OCI-LY3 (cell line): ENCODE results near the gene TLE4.

Source experiments
- H2AFZ ChIP-seq: fragments of 200-600, 300-600 bp; shearing (Covaris generic); 2 replicates; pipeline ENCODE4 v1.6.0; 2014; ENCODE audit warnings: antibody characterized with exemption, low read depth, low read length
- H3K27ac ChIP-seq: fragments of 200-600, 300-600 bp; sonication (generic); 2 replicates; pipeline ENCODE4 v1.5.1; 2014; ENCODE audit warnings: mild to moderate bottlenecking, low read length, moderate library complexity, mixed read lengths
- H3K27me3 ChIP-seq: fragments of 200-600, 300-600 bp; sonication (generic); 2 replicates; pipeline ENCODE4 v1.6.1; 2014; ENCODE audit warnings: low read depth, low read length, mixed read lengths
- H3K36me3 ChIP-seq: fragments of 200-600, 300-600 bp; sonication (generic); replicated peaks from 2 replicates; pipeline ENCODE3; 2014; ENCODE audit warnings: low read depth, low read length, mixed read lengths
- H3K4me1 ChIP-seq: fragments of 300-600, 200-600 bp; sonication (generic); 2 replicates; pipeline ENCODE4 v1.6.1; 2014; ENCODE audit warnings: low read length, mixed read lengths
- H3K4me2 ChIP-seq: fragments of 200-600, 300-600 bp; sonication (generic); 2 replicates; pipeline ENCODE4 v1.6.1; 2014; ENCODE audit warnings: low read length, mixed read lengths
- H3K4me3 ChIP-seq: fragments of 300-600, 200-600 bp; sonication (generic); 2 replicates; pipeline ENCODE4 v1.5.1; 2014; ENCODE audit warnings: antibody characterized with exemption, mild to moderate bottlenecking, low read length, moderate library complexity
- H3K79me2 ChIP-seq: fragments of 300-600, 200-600 bp; shearing (Covaris generic); 2 replicates; pipeline ENCODE4 v1.6.1; 2014; ENCODE audit warnings: mild to moderate bottlenecking, low read length, mixed read lengths
- H3K9ac ChIP-seq: fragments of 300-600, 200-600 bp; shearing (Covaris generic); 2 replicates; pipeline ENCODE4 v1.6.0; 2014; ENCODE audit warnings: mild to moderate bottlenecking, low read length, moderate library complexity
- H3K9me3 ChIP-seq: fragments of 200-600, 300-600 bp; shearing (Covaris generic); 2 replicates; pipeline ENCODE4 v1.6.1; 2014; ENCODE audit warnings: low read length, mixed read lengths; ENCODE audit not compliant: insufficient read depth
- H4K20me1 ChIP-seq: fragments of 200-600, 300-600 bp; sonication (generic); 2 replicates; pipeline ENCODE4 v1.6.1; 2016; ENCODE audit warnings: low read length, mixed read lengths; ENCODE audit not compliant: insufficient read depth
- EZH2phosphoT487 ChIP-seq: fragments of 200-600 bp; shearing (Covaris generic); IDR thresholded peaks from 2 replicates; pipeline ENCODE4 v1.6.1; 2018; ENCODE audit warnings: antibody characterized with exemption, mixed run types, low read depth
- TF ChIP-seq, protein P1 (sequence below): fragments of 200-600, 300-600 bp; sonication (generic); IDR thresholded peaks from 2 replicates; pipeline ENCODE4 v1.5.1; 2014; ENCODE audit warnings: antibody characterized with exemption, low read length, low read depth

Gene TLE4

DNA sequence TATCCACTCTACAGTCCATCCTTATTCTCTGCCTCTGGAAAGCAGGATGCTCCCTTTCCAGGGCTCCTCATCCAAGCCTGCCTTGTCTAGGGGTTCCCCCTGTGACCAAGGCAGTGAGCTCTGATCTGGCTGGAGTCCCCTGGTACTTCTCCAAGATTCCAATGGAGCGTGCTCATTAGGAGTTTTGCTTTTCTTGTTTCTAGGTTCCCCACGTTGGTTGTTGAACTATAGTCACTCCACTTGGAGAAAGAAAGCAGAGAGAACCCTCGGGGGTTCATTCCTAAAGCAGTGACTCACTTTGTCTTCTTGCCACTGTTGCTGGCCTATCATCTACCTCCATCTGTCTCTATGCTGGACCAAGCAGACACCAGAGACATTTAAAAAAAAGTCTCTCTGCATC is 192.6 kb downstream of the TLE4 start:
- Histone ChIP-seq H4K20me1 (no peaks in the 10 kb centered on the region), H3K4me2 (no peak overlapping the region), H3K4me3 (no peak overlapping the region), H3K9ac (no peak overlapping the region), H3K36me3 (no peaks in the 10 kb centered on the region), H2AFZ (no peak overlapping the region), H3K27ac (no peak overlapping the region), H3K27me3 (peaks cover 40% of the 10 kb centered on the region), H3K9me3 (no peaks in the 10 kb centered on the region), H3K79me2 (no peaks in the 10 kb centered on the region), H3K4me1 (no peaks in the 10 kb centered on the region)
- TF ChIP-seq, protein P1, sequence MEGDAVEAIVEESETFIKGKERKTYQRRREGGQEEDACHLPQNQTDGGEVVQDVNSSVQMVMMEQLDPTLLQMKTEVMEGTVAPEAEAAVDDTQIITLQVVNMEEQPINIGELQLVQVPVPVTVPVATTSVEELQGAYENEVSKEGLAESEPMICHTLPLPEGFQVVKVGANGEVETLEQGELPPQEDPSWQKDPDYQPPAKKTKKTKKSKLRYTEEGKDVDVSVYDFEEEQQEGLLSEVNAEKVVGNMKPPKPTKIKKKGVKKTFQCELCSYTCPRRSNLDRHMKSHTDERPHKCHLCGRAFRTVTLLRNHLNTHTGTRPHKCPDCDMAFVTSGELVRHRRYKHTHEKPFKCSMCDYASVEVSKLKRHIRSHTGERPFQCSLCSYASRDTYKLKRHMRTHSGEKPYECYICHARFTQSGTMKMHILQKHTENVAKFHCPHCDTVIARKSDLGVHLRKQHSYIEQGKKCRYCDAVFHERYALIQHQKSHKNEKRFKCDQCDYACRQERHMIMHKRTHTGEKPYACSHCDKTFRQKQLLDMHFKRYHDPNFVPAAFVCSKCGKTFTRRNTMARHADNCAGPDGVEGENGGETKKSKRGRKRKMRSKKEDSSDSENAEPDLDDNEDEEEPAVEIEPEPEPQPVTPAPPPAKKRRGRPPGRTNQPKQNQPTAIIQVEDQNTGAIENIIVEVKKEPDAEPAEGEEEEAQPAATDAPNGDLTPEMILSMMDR = no peak
- no peak for TF ChIP-seq EZH2phosphoT487

DNA sequence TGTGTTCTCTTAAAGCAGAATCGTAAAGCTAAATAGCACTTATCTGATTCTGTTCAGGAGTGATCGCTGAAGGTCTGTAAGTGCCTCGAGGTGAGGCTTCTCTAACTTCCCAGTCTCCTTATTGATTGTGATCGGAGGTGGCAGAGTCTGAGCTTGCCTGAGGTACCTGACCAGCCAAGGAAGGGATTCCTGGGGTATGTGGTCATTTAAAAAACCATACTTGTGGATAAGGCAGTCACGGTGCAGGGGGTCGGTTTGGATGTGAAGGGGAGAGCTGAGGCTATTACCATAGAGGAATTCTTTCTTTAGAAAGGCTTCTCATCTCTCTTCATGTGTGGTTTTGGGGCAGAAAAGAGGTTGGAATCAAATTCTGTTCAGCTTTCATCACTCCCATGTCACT is 193.7 kb downstream of the TLE4 start:
- Histone ChIP-seq H3K36me3 (no peaks in the 10 kb centered on the region), H3K4me3 (no peak overlapping the region), H3K4me2 (no peak overlapping the region), H3K79me2 (no peaks in the 10 kb centered on the region), H3K9me3 (no peaks in the 10 kb centered on the region), H4K20me1 (no peaks in the 10 kb centered on the region), H3K4me1 (no peaks in the 10 kb centered on the region), H2AFZ (no peak overlapping the region), H3K27me3 (peaks cover 39% of the 10 kb centered on the region), H3K27ac (no peak overlapping the region), H3K9ac (no peak overlapping the region)
- TF ChIP-seq, protein P1 = no peak
- TF ChIP-seq EZH2phosphoT487 = no peak

DNA sequence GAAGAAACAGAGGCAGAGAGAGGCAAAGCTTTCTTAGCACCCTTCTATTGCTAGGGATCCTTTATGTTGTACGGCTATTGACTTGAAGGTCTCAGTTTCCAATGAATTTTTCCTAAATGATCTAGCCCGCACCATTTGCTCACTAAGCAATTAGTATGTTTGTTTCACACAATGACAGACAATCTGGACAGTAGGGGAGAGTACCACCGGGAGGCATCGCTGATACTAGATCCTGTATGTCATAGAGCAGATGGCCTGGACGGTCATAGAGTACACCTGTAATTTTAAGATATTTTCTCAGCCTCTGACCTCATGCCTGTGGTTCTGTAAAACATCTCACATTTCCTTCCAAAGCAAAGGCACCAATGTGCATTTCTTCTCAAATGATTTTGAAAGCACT is 194.3 kb downstream of the TLE4 start:
- H4K20me1 ChIP-seq = no peaks in the 10 kb centered on the region
- H3K9ac ChIP-seq = no peak overlapping the region
- no peak overlapping the region for H3K27ac ChIP-seq
- no peaks in the 10 kb centered on the region for H3K36me3 ChIP-seq
- peaks cover 37% of the 10 kb centered on the region for H3K27me3 ChIP-seq
- no peak overlapping the region for H3K4me3 ChIP-seq
- H3K9me3 ChIP-seq = no peaks in the 10 kb centered on the region
- no peaks in the 10 kb centered on the region for H3K79me2 ChIP-seq
- H3K4me1 ChIP-seq = no peaks in the 10 kb centered on the region
- H2AFZ ChIP-seq = no peak overlapping the region
- TF ChIP-seq, protein P1 = no peak
- TF ChIP-seq EZH2phosphoT487 = no peak
- H3K4me2 ChIP-seq = no peak overlapping the region

DNA sequence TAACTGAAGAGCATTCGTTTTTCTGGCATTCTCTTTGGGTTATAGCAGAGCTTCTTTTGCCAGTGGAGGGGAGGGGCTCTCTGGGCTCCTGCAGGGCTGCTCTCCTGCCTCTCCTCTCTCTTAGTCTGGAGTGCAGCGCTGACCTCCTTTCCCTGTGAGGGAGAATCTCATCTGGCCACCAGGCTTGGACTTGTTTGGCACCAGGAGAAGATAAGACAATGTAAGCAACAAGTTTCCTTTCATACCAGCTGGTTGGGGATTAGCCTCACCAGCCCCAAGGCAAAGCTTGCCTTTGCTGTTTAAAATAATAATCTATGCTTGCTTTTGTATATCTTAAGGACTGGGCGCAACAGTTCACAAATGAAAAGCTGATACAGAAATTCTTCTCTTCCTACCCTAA is 196.4 kb downstream of the TLE4 start:
- H3K27me3 ChIP-seq = peaks cover 37% of the 10 kb centered on the region
- H3K9ac ChIP-seq = no peak overlapping the region
- TF ChIP-seq, protein P1 = no peak
- no peak for TF ChIP-seq EZH2phosphoT487
- H3K4me1 ChIP-seq = no peaks in the 10 kb centered on the region
- no peaks in the 10 kb centered on the region for H3K36me3 ChIP-seq
- no peaks in the 10 kb centered on the region for H4K20me1 ChIP-seq
- H3K4me2 ChIP-seq = no peak overlapping the region
- no peaks in the 10 kb centered on the region for H3K79me2 ChIP-seq
- H3K9me3 ChIP-seq = no peaks in the 10 kb centered on the region
- no peak overlapping the region for H3K27ac ChIP-seq
- no peak overlapping the region for H3K4me3 ChIP-seq
- H2AFZ ChIP-seq = no peak overlapping the region
